Neuronal stem cell (in vitro differentiated cells): Measurements from ENCODE around the gene CELF4.

Experiments used
- DNase-seq: peaks from one replicate; pipeline ENCODE4 v3.0.0-alpha.2; 2013; ENCODE audit warnings: low spot score
- H2AFZ ChIP-seq: one replicate; pipeline ENCODE4 v1.6.1; 2013; ENCODE audit warnings: mild to moderate bottlenecking, low read length, inconsistent platforms
- H2AK5ac ChIP-seq: 2 replicates; pipeline ENCODE4 v1.6.1; 2013; ENCODE audit warnings: low read depth, mild to moderate bottlenecking, inconsistent platforms, low read length, moderate library complexity, mixed read lengths
- H2BK120ac ChIP-seq: 2 replicates; pipeline ENCODE4 v1.6.1; 2013; ENCODE audit warnings: low read depth, mild to moderate bottlenecking, inconsistent platforms, low read length, moderate library complexity, mixed read lengths
- H2BK12ac ChIP-seq: one replicate; pipeline ENCODE4 v1.6.1; 2013; ENCODE audit warnings: low read length, inconsistent platforms
- H2BK15ac ChIP-seq: 2 replicates; pipeline ENCODE4 v1.6.1; 2013; ENCODE audit warnings: mild to moderate bottlenecking, low read length, inconsistent platforms, mixed read lengths
- H2BK5ac ChIP-seq: one replicate; pipeline ENCODE4 v1.6.1; 2013; ENCODE audit warnings: inconsistent platforms, mild to moderate bottlenecking, low read length, moderate library complexity
- H3K14ac ChIP-seq: one replicate; pipeline ENCODE4 v1.6.1; 2013; ENCODE audit warnings: low read length, inconsistent platforms
- H3K18ac ChIP-seq: 2 replicates; pipeline ENCODE4 v1.6.1; 2013; ENCODE audit warnings: low read length, inconsistent platforms
- H3K23ac ChIP-seq: 2 replicates; pipeline ENCODE4 v1.6.1; 2013; ENCODE audit warnings: low read depth, mild to moderate bottlenecking, mixed read lengths, low read length, inconsistent platforms; ENCODE audit not compliant: poor library complexity
- H3K27ac ChIP-seq: replicated peaks from 3 replicates; pipeline ENCODE4 v1.5.1; 2013; ENCODE audit warnings: low read length, inconsistent platforms
- H3K27me3 ChIP-seq, 3 experiments: 2 replicates each; pipeline ENCODE4 v1.6.1; 2013; ENCODE audit warnings: low read length in 3 of 3, mild to moderate bottlenecking in 2 of 3, inconsistent platforms in 1 of 3, low read depth in 1 of 3, mixed read lengths in 1 of 3, moderate library complexity in 1 of 3; ENCODE audit not compliant: control insufficient read depth in 3 of 3, insufficient read depth in 3 of 3
- H3K36me3 ChIP-seq, 2 donors: replicated peaks in 1 of 2; 2 replicates each; pipeline ENCODE4 v1.6.1; 2013; ENCODE audit warnings: low read length in 2 of 2; ENCODE audit not compliant: control insufficient read depth in 2 of 2, insufficient read depth in 2 of 2
- H3K4ac ChIP-seq: 2 replicates; pipeline ENCODE4 v1.6.1; 2013; ENCODE audit warnings: inconsistent platforms, mild to moderate bottlenecking, low read length, moderate library complexity
- H3K4me1 ChIP-seq, 2 donors: 1 replicate in 1 of 2; 2 replicates in 1 of 2; pipeline ENCODE4 v1.6.1; 2013; ENCODE audit warnings: low read length in 2 of 2, low read depth in 1 of 2; ENCODE audit not compliant: control insufficient read depth in 2 of 2, insufficient read depth in 1 of 2
- H3K4me2 ChIP-seq: one replicate; pipeline ENCODE4 v1.6.1; 2013; ENCODE audit warnings: mild to moderate bottlenecking, low read length, inconsistent platforms; ENCODE audit not compliant: insufficient read depth, poor library complexity, severe bottlenecking
- H3K4me3 ChIP-seq, 2 donors: 2 replicates each; pipeline ENCODE4 v1.5.1; 2013; ENCODE audit warnings: low read length in 2 of 2, mild to moderate bottlenecking in 2 of 2, inconsistent platforms in 1 of 2, moderate library complexity in 1 of 2
- H3K79me1 ChIP-seq: one replicate; pipeline ENCODE4 v1.6.1; 2013; ENCODE audit warnings: low read depth, mild to moderate bottlenecking, inconsistent platforms, low read length, moderate library complexity
- H3K9ac ChIP-seq: one replicate; pipeline ENCODE4 v1.6.1; 2013; ENCODE audit warnings: mild to moderate bottlenecking, low read depth, low read length, inconsistent platforms; ENCODE audit not compliant: poor library complexity
- H3K9me3 ChIP-seq, 2 donors: replicated peaks in 1 of 2; 2 replicates each; pipeline versions ENCODE3 to v1.6.1; 2013; ENCODE audit warnings: low read length in 2 of 2, mild to moderate bottlenecking in 2 of 2, inconsistent platforms in 1 of 2, low read depth in 1 of 2, mixed read lengths in 1 of 2, moderate library complexity in 1 of 2; ENCODE audit not compliant: control insufficient read depth in 2 of 2, insufficient read depth in 1 of 2
- H4K8ac ChIP-seq: one replicate; pipeline ENCODE4 v1.6.1; 2013; ENCODE audit warnings: low read depth, mild to moderate bottlenecking, inconsistent platforms, low read length, moderate library complexity
- H4K91ac ChIP-seq: one replicate; pipeline ENCODE4 v1.6.1; 2013; ENCODE audit warnings: low read length, low read depth, mild to moderate bottlenecking, inconsistent platforms; ENCODE audit not compliant: poor library complexity
- WGBS, 2 donors: extraction: QIAGEN DNeasy Blood & Tissue Kit; methylation state at CpG; one replicate each; pipeline ENCODE4 v1.1.7; 2013; ENCODE audit warnings: missing lambda C conversion rate in 2 of 2, mixed read lengths in 1 of 2; ENCODE audit not compliant: insufficient read length in 2 of 2, insufficient replicate concordance in 1 of 2; ENCODE audit errors: extremely low coverage in 2 of 2; 5-methylcytosine and 5-hydroxymethylcytosine counted together

CELF4 gene

DNA sequence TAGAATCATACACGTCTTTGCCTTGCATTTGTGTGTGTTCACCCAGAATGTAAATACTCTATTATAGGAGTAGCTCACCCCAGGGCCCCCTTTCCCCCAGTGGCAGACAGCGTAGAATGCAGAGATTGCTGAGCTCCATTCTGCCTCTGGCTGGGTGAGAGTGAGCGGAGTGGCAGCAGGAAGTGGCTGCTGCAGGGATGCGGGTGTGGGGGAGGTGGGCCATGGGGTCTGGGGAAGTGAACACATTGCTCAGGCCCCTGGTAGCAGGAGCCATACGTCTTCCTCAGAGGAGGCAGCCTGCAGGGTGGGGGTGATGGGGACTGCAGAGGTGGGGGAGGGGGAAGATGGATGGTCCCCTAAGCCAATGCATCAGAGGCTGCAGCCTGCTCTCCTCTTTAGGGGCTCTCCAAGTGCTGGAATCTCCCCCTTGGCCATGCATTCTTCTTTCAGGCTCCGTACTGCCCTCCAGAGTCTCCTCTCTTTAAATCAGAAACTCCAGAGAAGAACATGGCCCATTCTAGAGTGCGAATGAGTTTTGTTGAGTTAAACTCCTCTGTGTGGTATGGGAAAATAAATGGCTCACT is 72.2 kb downstream of the CELF4 start:
- H2AK5ac ChIP-seq: no peak overlapping the region
- no peak overlapping the region for H4K8ac ChIP-seq
- H3K27ac ChIP-seq: no peak overlapping the region
- no peaks in the 10 kb centered on the region for H3K9me3 ChIP-seq
- no peak overlapping the region for H2BK120ac ChIP-seq
- H3K23ac ChIP-seq: no peak overlapping the region
- no peak overlapping the region for H3K9ac ChIP-seq
- WGBS, 2 donors: no CpG with 5 or more reads among the region's 7 CpGs
- H3K36me3 ChIP-seq: no peaks in the 10 kb centered on the region
- H4K91ac ChIP-seq: no peak overlapping the region
- peak overlapping the region; percentile 72 for H3K18ac ChIP-seq
- no peak overlapping the region for H3K14ac ChIP-seq
- DNase-seq: no peak
- no peak overlapping the region for H3K4me2 ChIP-seq
- no peaks in the 10 kb centered on the region for H3K79me1 ChIP-seq
- no peak overlapping the region for H2BK5ac ChIP-seq
- H2AFZ ChIP-seq: no peak overlapping the region
- H2BK12ac ChIP-seq: no peak overlapping the region
- peaks cover 0 to 4% of the 10 kb centered on the region in 2 donors for H3K4me1 ChIP-seq
- peaks cover 0 to 10% (median 0%) of the 10 kb centered on the region in 3 experiments for H3K27me3 ChIP-seq
- H2BK15ac ChIP-seq: peak overlapping the region; percentile 81
- H3K4me3 ChIP-seq: no peak overlapping the region
- no peak overlapping the region for H3K4ac ChIP-seq

DNA sequence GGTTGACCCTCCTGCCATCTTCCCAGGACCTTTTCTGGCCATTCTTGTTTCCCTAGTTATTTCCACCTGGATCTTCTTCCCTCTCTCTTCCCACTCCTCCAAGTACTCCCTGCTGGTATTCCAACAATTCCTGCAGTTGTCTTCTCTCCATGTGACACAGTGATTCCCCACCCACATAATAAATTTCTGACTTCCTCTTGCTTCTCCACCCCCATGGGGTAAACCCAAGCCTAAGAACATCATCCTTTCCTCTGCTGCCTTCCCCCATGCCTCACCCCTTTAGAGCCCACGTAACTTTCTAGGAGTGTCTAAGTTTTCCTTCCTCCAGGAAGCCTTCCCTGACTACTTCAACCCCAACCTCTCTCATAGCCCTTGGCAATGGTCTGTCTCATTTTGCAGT is 72.6 kb downstream of the CELF4 start:
- H2AK5ac ChIP-seq: no peak overlapping the region
- H4K91ac ChIP-seq: no peak overlapping the region
- H3K27ac ChIP-seq: no peak overlapping the region
- peaks cover 0 to 14% (median 0%) of the 10 kb centered on the region in 3 experiments for H3K27me3 ChIP-seq
- no peak overlapping the region for H2BK15ac ChIP-seq
- H4K8ac ChIP-seq: no peak overlapping the region
- no peaks in the 10 kb centered on the region for H3K9me3 ChIP-seq
- H3K9ac ChIP-seq: no peak overlapping the region
- no peak overlapping the region for H3K4ac ChIP-seq
- H3K14ac ChIP-seq: no peak overlapping the region
- no peak overlapping the region for H2AFZ ChIP-seq
- H3K4me1 ChIP-seq: peaks cover 0 to 3% of the 10 kb centered on the region in 2 donors
- no peaks in the 10 kb centered on the region for H3K36me3 ChIP-seq
- no peak for DNase-seq
- H3K23ac ChIP-seq: no peak overlapping the region
- H2BK12ac ChIP-seq: no peak overlapping the region
- no peak overlapping the region for H2BK5ac ChIP-seq
- H3K4me3 ChIP-seq: no peak overlapping the region
- H2BK120ac ChIP-seq: no peak overlapping the region
- H3K4me2 ChIP-seq: no peak overlapping the region
- WGBS, 2 donors: no CpG with 5 or more reads among the region's 1 CpG
- H3K18ac ChIP-seq: no peak overlapping the region
- no peaks in the 10 kb centered on the region for H3K79me1 ChIP-seq

DNA sequence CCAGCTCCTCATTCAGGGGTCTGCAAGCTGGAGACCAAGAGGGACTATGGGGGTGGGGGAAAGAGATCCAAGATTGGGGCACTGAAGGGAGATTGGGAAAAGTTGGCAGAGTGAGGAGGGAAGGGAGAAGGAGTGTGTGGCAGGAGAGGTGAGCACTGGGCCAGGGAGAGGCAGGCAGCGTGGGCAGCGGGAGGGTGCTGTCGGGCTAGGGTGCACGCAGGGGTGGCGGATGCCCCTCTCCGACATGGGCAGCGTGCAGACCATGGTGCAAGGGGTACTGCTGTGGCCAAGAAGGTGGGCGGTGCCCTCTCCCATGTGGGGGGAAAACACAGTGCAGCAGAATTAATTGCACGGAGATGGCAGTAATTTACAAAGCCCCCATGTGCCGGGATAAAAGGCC is 74.1 kb downstream of the CELF4 start:
- DNase-seq: no peak
- H2AK5ac ChIP-seq: peak overlapping the region; percentile 38
- peak overlapping the region; percentile 58 for H3K4ac ChIP-seq
- H2BK5ac ChIP-seq: no peak overlapping the region
- no peak overlapping the region for H2AFZ ChIP-seq
- no peaks in the 10 kb centered on the region for H3K36me3 ChIP-seq
- peak overlapping the region; percentile 86 for H3K18ac ChIP-seq
- H3K4me2 ChIP-seq: no peak overlapping the region
- no peak overlapping the region for H4K8ac ChIP-seq
- H2BK12ac ChIP-seq: peak overlapping the region; percentile 61
- H3K79me1 ChIP-seq: no peaks in the 10 kb centered on the region
- no CpG with 5 or more reads among the region's 10 CpGs for WGBS, 2 donors
- H2BK15ac ChIP-seq: no peak overlapping the region
- H3K14ac ChIP-seq: peak overlapping the region; percentile 26
- H4K91ac ChIP-seq: no peak overlapping the region
- peak overlapping the region; percentile 72 for H3K9ac ChIP-seq
- H3K4me3 ChIP-seq: no peak overlapping the region
- H3K23ac ChIP-seq: peak overlapping the region; percentile 66
- peaks cover 0 to 29% (median 9%) of the 10 kb centered on the region in 3 experiments for H3K27me3 ChIP-seq
- H3K27ac ChIP-seq: no peak overlapping the region
- no peaks in the 10 kb centered on the region for H3K9me3 ChIP-seq
- H3K4me1 ChIP-seq: peaks cover 0 to 5% of the 10 kb centered on the region in 2 donors
- no peak overlapping the region for H2BK120ac ChIP-seq

DNA sequence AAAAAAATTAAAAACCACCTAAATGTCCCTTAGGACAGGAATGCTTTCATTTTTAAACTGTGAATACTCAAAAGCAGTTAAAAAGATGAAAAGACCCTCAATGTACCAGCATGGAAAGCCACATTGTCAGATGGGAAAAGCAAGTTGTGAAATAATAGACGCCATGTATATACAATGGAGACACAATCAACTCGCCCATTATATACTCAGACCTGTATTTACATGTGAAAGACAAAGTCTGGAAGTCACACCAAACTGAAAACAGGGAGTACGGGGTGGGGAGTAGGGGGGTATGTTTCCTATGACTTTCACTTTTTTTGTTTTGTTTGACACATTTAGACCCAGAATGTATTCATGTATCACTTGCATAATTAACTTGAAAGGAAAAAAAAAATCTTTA is 75.6 kb downstream of the CELF4 start:
- Histone ChIP-seq H2BK15ac (no peak overlapping the region), H3K27me3 (peaks cover 0 to 41% (median 23%) of the 10 kb centered on the region in 3 experiments), H2AK5ac (no peak overlapping the region), H2AFZ (no peak overlapping the region), H2BK120ac (no peak overlapping the region), H3K4me1 (peaks cover 0 to 7% of the 10 kb centered on the region in 2 donors), H4K91ac (no peak overlapping the region), H2BK12ac (no peak overlapping the region), H3K4me2 (no peak overlapping the region), H4K8ac (no peak overlapping the region), H3K14ac (no peak overlapping the region), H3K36me3 (no peaks in the 10 kb centered on the region), H3K27ac (no peak overlapping the region), H2BK5ac (no peak overlapping the region), H3K9ac (no peak overlapping the region), H3K4ac (no peak overlapping the region), H3K79me1 (no peaks in the 10 kb centered on the region), H3K9me3 (no peaks in the 10 kb centered on the region), H3K23ac (no peak overlapping the region), H3K4me3 (no peak overlapping the region), H3K18ac (no peak overlapping the region)
- no CpG with 5 or more reads among the region's 3 CpGs for WGBS, 2 donors
- no peak for DNase-seq
